BJ (cell line): ENCODE data around the gene ACO2. TPM values are rescaled to one million over a fixed set of nuclear protein-coding genes. Genes with fewer than 3 reads are reported as not detected.

Experiments used
- CTCF ChIA-PET: fragments of 350-600 bp; formaldehyde crosslinking; extraction: SDS; loops from one replicate; lab custom pipeline; 2021; ENCODE audit warnings: antibody characterized with exemption, inconsistent platforms; lab: Yijun Ruan, JAX
- POLR2A ChIA-PET: fragments of 300-600 bp; sonication (Branson Sonifier 250); formaldehyde crosslinking; extraction: SDS; loops from one replicate; lab custom pipeline; 2021; ENCODE audit warnings: antibody characterized with exemption; lab: Charles Lee
- DNase-seq: peaks from one replicate; pipeline ENCODE4 v3.0.0-alpha.2; 2011; ENCODE audit warnings: low read depth
- H3K27me3 ChIP-seq: 2 replicates; pipeline ENCODE4 v1.6.0; 2011; ENCODE audit warnings: low read length; ENCODE audit not compliant: control insufficient read depth, insufficient read depth
- H3K36me3 ChIP-seq: 2 replicates; pipeline ENCODE4 v1.5.1; 2011; ENCODE audit warnings: low read length; ENCODE audit not compliant: control insufficient read depth, insufficient read depth
- H3K4me3 ChIP-seq: 2 replicates; pipeline ENCODE4 v1.5.1; 2011; ENCODE audit warnings: low read depth, mild to moderate bottlenecking, control low read depth, low read length
- CTCF ChIP-seq: IDR thresholded peaks from 2 replicates; pipeline ENCODE4 v1.5.1; 2011; ENCODE audit warnings: low read depth, mild to moderate bottlenecking, control low read depth, inconsistent platforms, low read length, moderate library complexity; ENCODE audit not compliant: insufficient read depth
- polyA plus RNA-seq: library from polyadenylated mRNA; depleted of rRNA; stranded (reverse); fragments of >200 nt; gene quantifications from 2 replicates; pipeline ENCODE4 v1.2.3, GENCODE V29; 2011

The ACO2 gene
- polyA plus RNA-seq, 1 experiment, result 60.5 TPM

- H3K36me3 ChIP-seq, result peaks cover 51% of the 10 kb centered on the region
- no peak for TF ChIP-seq CTCF
- no peak overlapping the region for H3K4me3 ChIP-seq
- CTCF ChIA-PET, result interaction anchor here (1.3 to 7.3 kb wide), 2 partner anchors 8 to 122 kb away, joined by 3 to 81 read pairs; no protein-coding TSS in a partner anchor
- no peak for DNase-seq
- POLR2A ChIA-PET, result interaction anchor here (0.6 kb wide), 1 partner anchor 115 kb away, joined by 3 read pairs; no protein-coding TSS in a partner anchor
- H3K27me3 ChIP-seq, result no peaks in the 10 kb centered on the region
Observed at GRCh38 chr22:41524809-41525449, 56.0 kb downstream of the ACO2 start.

GRCh38 chr22:41525450-41526225 is 56.7 kb downstream of the ACO2 start:
- H3K36me3 ChIP-seq, result peaks cover 55% of the 10 kb centered on the region
- TF ChIP-seq CTCF, result no peak
- no peak for DNase-seq
- ChIA-PET POLR2A (no interaction called here), CTCF (interaction anchor here (1.3 to 7.3 kb wide), 6 partner anchors 7 to 344 kb away, joined by 3 to 81 read pairs (median 10); no protein-coding TSS in a partner anchor)
- H3K27me3 ChIP-seq, result no peaks in the 10 kb centered on the region
- no peak overlapping the region for H3K4me3 ChIP-seq

GRCh38 chr22:41526226-41526829 is 57.4 kb downstream of the ACO2 start:
- DNase-seq, result no peak
- peaks cover 62% of the 10 kb centered on the region for H3K36me3 ChIP-seq
- CTCF ChIA-PET, result interaction anchor here (0.5 to 7.3 kb wide), 20 partner anchors 8 to 345 kb away, joined by 3 to 81 read pairs (median 4); partner anchors contain the start of genes DESI1, TOB2 and XRCC6
- H3K27me3 ChIP-seq, result no peaks in the 10 kb centered on the region
- POLR2A ChIA-PET, result no interaction called here
- no peak overlapping the region for H3K4me3 ChIP-seq
- TF ChIP-seq CTCF, result no peak

- H3K4me3 ChIP-seq, result no peak overlapping the region
- no peak for DNase-seq
- ChIA-PET POLR2A (no interaction called here), CTCF (interaction anchor here (0.6 to 7.3 kb wide), 23 partner anchors 8 to 604 kb away, joined by 3 to 81 read pairs (median 4); partner anchors contain the start of genes DESI1, TOB2 and XRCC6)
- H3K27me3 ChIP-seq, result no peaks in the 10 kb centered on the region
- peaks cover 69% of the 10 kb centered on the region for H3K36me3 ChIP-seq
- peak; percentile 93 for TF ChIP-seq CTCF
Observed at GRCh38 chr22:41526830-41527799, 58.2 kb downstream of the ACO2 start.
